Parathyroid adenoma (tissue), 2 donors: ENCODE data around the gene PRKN.

Experiments
- H2AFZ ChIP-seq: fragments of 300-600 bp; sonication (generic); one replicate; pipeline ENCODE4 v1.7.0; 2017; ENCODE audit warnings: antibody characterized with exemption, mild to moderate bottlenecking
- H3K27ac ChIP-seq: fragments of 300-600 bp; sonication (generic); one replicate; pipeline ENCODE4 v1.7.0; 2017
- H3K27me3 ChIP-seq: fragments of 300-600 bp; sonication (generic); one replicate; pipeline ENCODE4 v1.7.0; 2017; ENCODE audit warnings: low read length; ENCODE audit not compliant: control insufficient read depth, insufficient read depth
- H3K36me3 ChIP-seq: fragments of 300-600 bp; sonication (generic); one replicate; pipeline ENCODE4 v1.7.0; 2017; ENCODE audit warnings: low read length; ENCODE audit not compliant: control insufficient read depth, insufficient read depth
- H3K4me1 ChIP-seq: fragments of 300-600 bp; sonication (generic); one replicate; pipeline ENCODE4 v1.7.0; 2017; ENCODE audit warnings: control low read depth
- H3K4me2 ChIP-seq: fragments of 300-600 bp; sonication (generic); one replicate; pipeline ENCODE4 v1.7.0; 2017; ENCODE audit warnings: low read length
- H3K4me3 ChIP-seq: fragments of 300-600 bp; sonication (generic); one replicate; pipeline ENCODE4 v1.7.0; 2017; ENCODE audit warnings: low read depth, low read length
- H3K79me2 ChIP-seq: fragments of 300-600 bp; sonication (generic); one replicate; pipeline ENCODE4 v1.7.0; 2017; ENCODE audit warnings: control low read depth
- H3K9ac ChIP-seq: fragments of 300-600 bp; sonication (generic); one replicate; pipeline ENCODE4 v1.7.0; 2017; ENCODE audit warnings: mild to moderate bottlenecking
- H3K9me3 ChIP-seq: fragments of 300-600 bp; sonication (generic); one replicate; pipeline ENCODE4 v1.7.0; 2017; ENCODE audit warnings: low read length; ENCODE audit not compliant: control insufficient read depth
- CTCF ChIP-seq: fragments of 300-600 bp; sonication (generic); IDR thresholded peaks from one replicate; pipeline ENCODE4 v1.7.0; 2017; ENCODE audit warnings: antibody characterized with exemption, mild to moderate bottlenecking
- donor health status: primary hyperparathyroidism.

Gene PRKN

GRCh38 chr6:161836643-161837448 lies 890.7 kb downstream of the PRKN start:
- TF ChIP-seq CTCF, result peak; percentile 43
- H3K27ac ChIP-seq, result no peak overlapping the region

GRCh38 chr6:161835500-161836215 lies 891.9 kb downstream of the PRKN start:
- H3K4me1 ChIP-seq, result peaks cover 3% of the 10 kb centered on the region
- no peak overlapping the region for H2AFZ ChIP-seq
- no peaks in the 10 kb centered on the region for H3K79me2 ChIP-seq
- H3K36me3 ChIP-seq, result no peaks in the 10 kb centered on the region
- H3K27ac ChIP-seq, result no peak overlapping the region
- no peak for TF ChIP-seq CTCF
- no peaks in the 10 kb centered on the region for H3K9me3 ChIP-seq
- H3K27me3 ChIP-seq, result no peaks in the 10 kb centered on the region
- no peak overlapping the region for H3K4me3 ChIP-seq
- H3K4me2 ChIP-seq, result no peak overlapping the region
- no peak overlapping the region for H3K9ac ChIP-seq

More at GRCh38 chr6:161836643-161837448, 890.7 kb downstream of the PRKN start:
- H3K9ac ChIP-seq, result no peak overlapping the region
- H3K9me3 ChIP-seq, result no peaks in the 10 kb centered on the region
- H3K4me1 ChIP-seq, result peaks cover 3% of the 10 kb centered on the region
- H3K36me3 ChIP-seq, result no peaks in the 10 kb centered on the region
- H3K4me2 ChIP-seq, result no peak overlapping the region
- no peaks in the 10 kb centered on the region for H3K27me3 ChIP-seq
- no peak overlapping the region for H3K4me3 ChIP-seq
- H2AFZ ChIP-seq, result peak overlapping the region; percentile 54
- no peaks in the 10 kb centered on the region for H3K79me2 ChIP-seq

- H3K4me1 ChIP-seq, result peaks cover 3% of the 10 kb centered on the region
- H3K27ac ChIP-seq, result no peak overlapping the region
- H3K9me3 ChIP-seq, result no peaks in the 10 kb centered on the region
- H3K36me3 ChIP-seq, result no peaks in the 10 kb centered on the region
- H3K9ac ChIP-seq, result no peak overlapping the region
- H3K79me2 ChIP-seq, result no peaks in the 10 kb centered on the region
- no peaks in the 10 kb centered on the region for H3K27me3 ChIP-seq
- H2AFZ ChIP-seq, result no peak overlapping the region
- H3K4me2 ChIP-seq, result no peak overlapping the region
- TF ChIP-seq CTCF, result no peak
- H3K4me3 ChIP-seq, result no peak overlapping the region
These were observed 893.1 kb downstream of the PRKN start for GRCh38 chr6:161834426-161834825.

- Histone ChIP-seq H3K27me3 (no peaks in the 10 kb centered on the region), H3K79me2 (no peaks in the 10 kb centered on the region), H3K9me3 (no peaks in the 10 kb centered on the region), H3K4me2 (no peak overlapping the region), H3K9ac (no peak overlapping the region), H3K36me3 (no peaks in the 10 kb centered on the region), H2AFZ (no peak overlapping the region), H3K4me1 (peaks cover 3% of the 10 kb centered on the region), H3K27ac (no peak overlapping the region), H3K4me3 (no peak overlapping the region)
- TF ChIP-seq CTCF, result no peak
These were observed 894.3 kb downstream of the PRKN start for GRCh38 chr6:161833099-161833860.
